NCI-H1092 treated with DMSO at 0.1 percent for 48 hours (cell line): Measurements from ENCODE around the gene SLC4A11.

Experiments
- DNase-seq: peaks from one replicate; lab custom pipeline; 2025; lab: John Stamatoyannopoulos, UW

The SLC4A11 gene

GRCh38 chr20:3246682-3247081, 7.7 kb upstream of the SLC4A11 start:
- DNase-seq, result no peak

- no peak for DNase-seq
These were observed 6.7 kb upstream of the SLC4A11 start for GRCh38 chr20:3245711-3246110.

GRCh38 chr20:3245156-3245555, 6.2 kb upstream of the SLC4A11 start:
- no peak for DNase-seq

GRCh38 chr20:3244613-3245012, 5.6 kb upstream of the SLC4A11 start:
- no peak for DNase-seq

GRCh38 chr20:3243718-3244358, 4.8 kb upstream of the SLC4A11 start:
- no peak for DNase-seq

- no peak for DNase-seq
These were observed 3.2 kb upstream of the SLC4A11 start for GRCh38 chr20:3242172-3242692.

- DNase-seq, result no peak
These were observed 1.9 kb upstream of the SLC4A11 start for GRCh38 chr20:3240776-3241363.

GRCh38 chr20:3239867-3240775, 1.1 kb upstream of the SLC4A11 start:
- DNase-seq, result no peak

- no peak for DNase-seq
These were observed 369 bp downstream of the SLC4A11 start for GRCh38 chr20:3238616-3239025.

GRCh38 chr20:3237958-3238615, 903 bp downstream of the SLC4A11 start:
- DNase-seq, result no peak

GRCh38 chr20:3237011-3237957, 1.7 kb downstream of the SLC4A11 start:
- DNase-seq, result no peak

GRCh38 chr20:3235666-3236324, 3.2 kb downstream of the SLC4A11 start:
- DNase-seq, result no peak

- DNase-seq, result no peak
These were observed 4.9 kb downstream of the SLC4A11 start for GRCh38 chr20:3233991-3234498.

GRCh38 chr20:3233131-3233990, 5.6 kb downstream of the SLC4A11 start:
- no peak for DNase-seq

GRCh38 chr20:3231889-3232588, 7.0 kb downstream of the SLC4A11 start:
- no peak for DNase-seq

- no peak for DNase-seq
These were observed 7.9 kb downstream of the SLC4A11 start for GRCh38 chr20:3231116-3231515.

GRCh38 chr20:3229798-3230197, 9.2 kb downstream of the SLC4A11 start:
- DNase-seq, result no peak

- no peak for DNase-seq
These were observed 9.8 kb downstream of the SLC4A11 start for GRCh38 chr20:3229158-3229557.

GRCh38 chr20:3228750-3229032, 10.3 kb downstream of the SLC4A11 start:
- DNase-seq, result no peak
